ENCODE results near the gene MS4A3. TPM values are rescaled to one million over a fixed set of nuclear protein-coding genes. Genes with fewer than 3 reads are reported as not detected.

Gene MS4A3
- total and polyA plus RNA-seq, 2 experiments from 2014 or later, result not detected

DNA sequence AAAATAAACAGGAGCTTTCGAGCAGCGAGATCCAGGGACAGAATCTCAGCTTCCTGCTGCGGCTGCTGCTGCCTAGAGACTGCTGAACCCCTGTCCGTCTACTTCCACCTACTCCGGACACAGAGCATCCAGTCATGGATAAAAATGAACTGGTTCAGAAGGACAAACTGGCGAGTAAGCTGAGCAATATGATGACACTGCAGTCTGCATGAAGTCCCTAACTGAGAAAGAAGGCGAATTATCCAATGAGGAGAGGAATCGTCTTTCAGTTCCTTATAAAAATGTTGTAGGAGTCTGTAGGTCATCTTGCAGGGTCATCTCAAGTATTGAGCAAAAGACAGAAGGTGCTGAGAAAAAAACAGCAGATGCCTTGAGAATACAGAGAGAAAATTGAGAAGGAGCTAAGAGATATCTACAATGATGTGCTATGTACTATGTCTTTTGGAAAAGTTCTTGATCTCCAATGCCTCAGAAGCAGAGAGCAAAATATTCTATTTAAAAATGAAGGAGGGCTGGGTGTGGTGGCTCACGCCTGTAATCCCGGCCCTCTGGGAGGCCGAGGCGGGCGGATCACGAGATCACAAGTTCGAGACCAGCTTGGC, 20.9 kb downstream of the MS4A3 start:
- no peak for TF ChIP-seq EZH2phosphoT487 (IDR thresholded peaks at IDR 0.05; ENCODE audit: insufficient read depth, low read depth)
- TF ChIP-seq EZH2 (IDR thresholded peaks at IDR 0.05; ENCODE audit: insufficient read depth, poor library complexity, severe bottlenecking), result no peak
- DNase-seq, result no peak
- Histone ChIP-seq H3F3A (ENCODE audit: insufficient read depth) (no peaks in the 10 kb centered on the region), H3K27me3 (replicated peaks; ENCODE audit: insufficient read depth) (no peaks in the 10 kb centered on the region), H3K9me3 (ENCODE audit: low read depth) (no peaks in the 10 kb centered on the region), H3K4me3 (no peak overlapping the region), H3K9me2 (ENCODE audit: insufficient read depth) (no peaks in the 10 kb centered on the region), H3K36me3 (ENCODE audit: low read depth) (no peaks in the 10 kb centered on the region), H4K20me1 (ENCODE audit: insufficient read depth) (no peaks in the 10 kb centered on the region), H3K27ac (no peak overlapping the region), H3K4me1 (ENCODE audit: insufficient read depth) (no peaks in the 10 kb centered on the region), H3K79me2 (ENCODE audit: insufficient read depth) (no peaks in the 10 kb centered on the region), H2AFZ (no peak overlapping the region), H3K4me2 (ENCODE audit: unreplicated experiment) (no peak overlapping the region), H3K9ac (no peak overlapping the region)
- WGBS, 2 experiments (ENCODE audit: low coverage in 1 of 2, low lambda C conversion rate in 2 of 2, missing lambda C conversion rate in 2 of 2), result 23 to 26% methylated on average over 15 of the region's 15 CpGs
- in situ Hi-C loops (cut with MboI), result no loop called here

- no peaks in the 10 kb centered on the region for H3K36me3 ChIP-seq (ENCODE audit: low read depth)
- no peak for TF ChIP-seq EZH2phosphoT487 (IDR thresholded peaks at IDR 0.05; ENCODE audit: insufficient read depth, low read depth)
- no peak for TF ChIP-seq EZH2 (IDR thresholded peaks at IDR 0.05; ENCODE audit: insufficient read depth, poor library complexity, severe bottlenecking)
- no peak for DNase-seq
- no peaks in the 10 kb centered on the region for H3K9me3 ChIP-seq (ENCODE audit: low read depth)
- H3K4me1 ChIP-seq (ENCODE audit: insufficient read depth), result no peaks in the 10 kb centered on the region
- H3K9ac ChIP-seq, result no peak overlapping the region
- in situ Hi-C loops (cut with MboI), result no loop called here
- no peak overlapping the region for H3K4me3 ChIP-seq
- no peaks in the 10 kb centered on the region for H3K9me2 ChIP-seq (ENCODE audit: insufficient read depth)
- H3F3A ChIP-seq (ENCODE audit: insufficient read depth), result no peaks in the 10 kb centered on the region
- no peaks in the 10 kb centered on the region for H3K27me3 ChIP-seq (replicated peaks; ENCODE audit: insufficient read depth)
- H3K27ac ChIP-seq, result no peak overlapping the region
- no peak overlapping the region for H2AFZ ChIP-seq
- no peaks in the 10 kb centered on the region for H3K79me2 ChIP-seq (ENCODE audit: insufficient read depth)
- no peak overlapping the region for H3K4me2 ChIP-seq (ENCODE audit: unreplicated experiment)
- 15 to 21% methylated on average over 1 of the region's 1 CpG for WGBS, 2 experiments (ENCODE audit: low coverage in 1 of 2, low lambda C conversion rate in 2 of 2, missing lambda C conversion rate in 2 of 2)
- H4K20me1 ChIP-seq (ENCODE audit: insufficient read depth), result no peaks in the 10 kb centered on the region
Measured at GRCh38 chr11:60077981-60078380, 21.5 kb downstream of the MS4A3 start.

DNA sequence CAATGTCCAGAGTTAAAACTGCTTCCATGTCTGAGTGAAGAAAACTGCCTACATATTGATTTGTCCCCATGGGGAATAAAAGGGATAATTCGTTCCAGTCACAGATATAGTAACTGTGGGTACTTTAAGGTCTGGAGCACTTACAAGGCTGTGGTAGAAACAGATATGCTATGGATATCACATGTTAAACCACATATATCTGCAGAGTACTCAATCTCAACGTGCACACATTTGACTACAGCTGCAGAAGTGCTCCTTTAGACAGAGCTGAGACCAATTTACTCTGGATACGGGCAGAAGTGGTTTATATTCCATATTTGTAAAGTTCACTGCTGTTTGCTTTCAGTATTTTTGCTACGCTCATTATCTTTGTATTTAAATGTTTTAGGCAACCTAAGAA, 22.3 kb downstream of the MS4A3 start:
- in situ Hi-C loops (cut with MboI), result no loop called here
- WGBS, 2 experiments (ENCODE audit: low coverage in 1 of 2, low lambda C conversion rate in 2 of 2, missing lambda C conversion rate in 2 of 2), result 6 to 12% methylated on average over 4 of the region's 4 CpGs

DNA sequence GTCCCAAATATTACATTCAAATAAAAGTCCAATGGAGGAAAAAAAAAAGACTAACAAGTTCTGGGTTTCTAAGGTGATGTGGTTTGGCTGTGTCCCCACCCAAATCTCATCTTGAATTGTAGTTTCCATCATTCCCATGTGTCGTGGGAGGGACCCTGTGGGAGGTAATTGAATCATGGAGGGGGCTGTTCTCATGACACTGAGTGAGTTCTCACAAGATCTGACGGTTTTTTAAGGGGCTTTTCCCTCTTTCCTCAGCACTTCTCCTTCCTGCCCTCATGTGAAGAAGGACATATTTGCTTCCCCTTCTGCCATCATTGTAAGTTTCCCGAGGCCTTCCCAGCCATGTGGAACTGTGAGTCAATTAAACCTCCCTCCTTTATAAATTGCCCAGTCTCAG, 24.1 kb downstream of the MS4A3 start:
- no peaks in the 10 kb centered on the region for H4K20me1 ChIP-seq (ENCODE audit: insufficient read depth)
- H3K79me2 ChIP-seq (ENCODE audit: insufficient read depth), result no peaks in the 10 kb centered on the region
- H3F3A ChIP-seq (ENCODE audit: insufficient read depth), result no peaks in the 10 kb centered on the region
- no peak overlapping the region for H2AFZ ChIP-seq
- H3K9me3 ChIP-seq (ENCODE audit: low read depth), result no peaks in the 10 kb centered on the region
- 2 to 5% methylated on average over 3 of the region's 3 CpGs for WGBS, 2 experiments (ENCODE audit: low coverage in 1 of 2, low lambda C conversion rate in 2 of 2, missing lambda C conversion rate in 2 of 2)
- H3K36me3 ChIP-seq (ENCODE audit: low read depth), result no peaks in the 10 kb centered on the region
- in situ Hi-C loops (cut with MboI), result no loop called here
- H3K4me3 ChIP-seq, result no peak overlapping the region
- no peak overlapping the region for H3K27ac ChIP-seq
- H3K27me3 ChIP-seq (replicated peaks; ENCODE audit: insufficient read depth), result no peaks in the 10 kb centered on the region
- no peak for DNase-seq
- TF ChIP-seq EZH2 (IDR thresholded peaks at IDR 0.05; ENCODE audit: insufficient read depth, poor library complexity, severe bottlenecking), result no peak
- TF ChIP-seq EZH2phosphoT487 (IDR thresholded peaks at IDR 0.05; ENCODE audit: insufficient read depth, low read depth), result no peak
- H3K9me2 ChIP-seq (ENCODE audit: insufficient read depth), result no peaks in the 10 kb centered on the region
- H3K4me1 ChIP-seq (ENCODE audit: insufficient read depth), result no peaks in the 10 kb centered on the region
- H3K9ac ChIP-seq, result no peak overlapping the region
- no peak overlapping the region for H3K4me2 ChIP-seq (ENCODE audit: unreplicated experiment)

More for the DNA sequence above, 22.3 kb downstream of the MS4A3 start:
- Histone ChIP-seq H3K4me3 (no peak overlapping the region), H4K20me1 (ENCODE audit: insufficient read depth) (no peaks in the 10 kb centered on the region), H3K4me1 (ENCODE audit: insufficient read depth) (no peaks in the 10 kb centered on the region), H3K27ac (no peak overlapping the region), H2AFZ (no peak overlapping the region), H3K36me3 (ENCODE audit: low read depth) (no peaks in the 10 kb centered on the region), H3K9ac (no peak overlapping the region), H3K9me2 (ENCODE audit: insufficient read depth) (no peaks in the 10 kb centered on the region), H3K79me2 (ENCODE audit: insufficient read depth) (no peaks in the 10 kb centered on the region), H3F3A (ENCODE audit: insufficient read depth) (no peaks in the 10 kb centered on the region), H3K4me2 (ENCODE audit: unreplicated experiment) (no peak overlapping the region), H3K9me3 (ENCODE audit: low read depth) (no peaks in the 10 kb centered on the region), H3K27me3 (replicated peaks; ENCODE audit: insufficient read depth) (no peaks in the 10 kb centered on the region)
- TF ChIP-seq EZH2phosphoT487 (IDR thresholded peaks at IDR 0.05; ENCODE audit: insufficient read depth, low read depth), result no peak
- no peak for TF ChIP-seq EZH2 (IDR thresholded peaks at IDR 0.05; ENCODE audit: insufficient read depth, poor library complexity, severe bottlenecking)
- DNase-seq, result no peak

All from GM23248 (cell line).